HepG2 (cell line): Measurements from ENCODE around the gene HBA1. TPM values are rescaled to one million over a fixed set of nuclear protein-coding genes. Genes with fewer than 3 reads are reported as not detected.

Experiments used
- ARNTL ChIP-seq: sonication (generic); formaldehyde crosslinking; IDR thresholded peaks from 2 replicates; pipeline ENCODE4 v1.4.0; 2020; ENCODE audit warnings: mild to moderate bottlenecking, missing genetic modification reagents
- ATF6 ChIP-seq: sonication (generic); formaldehyde crosslinking; conservative IDR thresholded peaks from 2 replicates; pipeline ENCODE4 v1.4.0; 2020; ENCODE audit warnings: missing genetic modification reagents
- CSRNP2 ChIP-seq: sonication (generic); formaldehyde crosslinking; conservative IDR thresholded peaks from 2 replicates; pipeline ENCODE4 v1.8.0; 2022; ENCODE audit warnings: low read depth, missing genetic modification reagents
- CTCF ChIP-seq: sonication (generic); formaldehyde crosslinking; IDR thresholded peaks from 2 replicates; pipeline ENCODE4 v1.5.0; 2020; ENCODE audit warnings: mild to moderate bottlenecking, missing genetic modification reagents, moderate library complexity
- HOXA7 ChIP-seq: sonication (generic); formaldehyde crosslinking; IDR thresholded peaks from 2 replicates; pipeline ENCODE4 v1.8.1; 2022; ENCODE audit warnings: mild to moderate bottlenecking, missing genetic modification reagents, moderate library complexity
- KAT7 ChIP-seq: IDR thresholded peaks from 2 replicates; pipeline ENCODE4 v1.6.1; 2018; ENCODE audit warnings: borderline replicate concordance, missing compliant biosample characterization
- U2AF1 ChIP-seq: fragments of 200-400 bp; formaldehyde crosslinking; optimal IDR thresholded peaks from 2 replicates; pipeline ENCODE3; 2017; ENCODE audit warnings: mild to moderate bottlenecking, low read depth, low read length
- ZBTB10 ChIP-seq: sonication (generic); formaldehyde crosslinking; IDR thresholded peaks from 2 replicates; pipeline ENCODE4 v1.4.0; 2020; ENCODE audit warnings: missing genetic modification reagents, borderline replicate concordance
- ZNF747 ChIP-seq: sonication (generic); formaldehyde crosslinking; IDR thresholded peaks from 2 replicates; pipeline ENCODE4 v1.8.1; 2023; ENCODE audit warnings: missing genetic modification reagents, mild to moderate bottlenecking, borderline replicate concordance
- polyA plus RNA-seq, 8 experiments: library from polyadenylated mRNA; depleted of rRNA in 3 of 8; stranded (reverse) in 7 of 8; unstranded in 1 of 8; fragments of >200 nt; fragmentation: Illumina TruSeq in 4 of 8; extraction: Trizol in 4 of 8; gene quantifications; 2 replicates each; pipeline versions ENCODE4 v1.2.1 to v1.2.3, GENCODE V29; 2011 to 2016; ENCODE audit warnings: low read depth in 4 of 8, missing spikeins in 1 of 8, mixed read lengths in 1 of 8; ENCODE audit not compliant: insufficient read depth in 1 of 8
- total RNA-seq, 5 experiments: library from RNA; depleted of rRNA; stranded (reverse); fragments of >200 nt; fragmentation: Illumina TruSeq; extraction: Trizol; gene quantifications; 2 replicates each; pipeline ENCODE4 v1.2.3, GENCODE V29; 2016; ENCODE audit warnings: low read depth in 1 of 5
- TF ChIP-seq, protein P1 (sequence below): sonication (generic); formaldehyde crosslinking; IDR thresholded peaks from 2 replicates; pipeline ENCODE4 v1.4.0; 2020; ENCODE audit warnings: missing genetic modification reagents
- TF ChIP-seq, protein P2 (sequence below): sonication (generic); formaldehyde crosslinking; IDR thresholded peaks from 2 replicates; pipeline ENCODE4 v1.4.0; 2020; ENCODE audit warnings: mild to moderate bottlenecking, missing genetic modification reagents

HBA1 gene
- total and polyA plus RNA-seq, 2 of the 13 experiments (the other 11 are each of a cell fraction or from before 2014, with no cell fraction given): 0.59 TPM; not detected in 1

DNA sequence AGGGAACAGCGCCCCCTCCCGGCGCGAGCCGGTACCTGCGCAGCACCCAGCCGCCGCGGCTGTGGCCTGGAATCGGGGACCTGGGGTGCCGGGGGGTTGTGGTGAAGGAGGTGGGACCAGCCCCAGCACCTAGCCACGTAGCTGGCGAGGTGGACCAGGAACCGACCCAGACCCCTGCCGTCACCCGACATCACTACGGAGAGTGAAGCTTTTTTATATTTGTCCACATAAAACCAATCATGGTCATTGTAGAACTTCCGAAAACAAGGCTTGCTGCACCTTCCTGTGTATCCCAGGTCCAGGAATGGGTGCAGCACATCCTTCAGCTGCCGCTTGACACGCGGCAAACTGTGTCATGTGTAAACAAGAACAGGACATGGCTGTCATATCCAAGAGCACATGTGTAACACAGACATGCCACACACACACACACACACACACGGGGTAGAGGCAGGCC is 5.1 kb downstream of the HBA1 start (continued):
- TF ChIP-seq ZNF747 (peak; percentile 8; the same call in 1 of the 2 replicates), KAT7 (CRISPR knock-in tag) (no peak), HOXA7 (CRISPR knock-in tag) (no peak), U2AF1 (no peak), CSRNP2 (no peak), CTCF (CRISPR knock-in tag) (peak; percentile 96), ARNTL (CRISPR knock-in tag) (no peak), ZBTB10 (no peak; the same call in 1 of the 2 replicates), ATF6 (CRISPR knock-in tag) (no peak)
- TF ChIP-seq, protein P1, sequence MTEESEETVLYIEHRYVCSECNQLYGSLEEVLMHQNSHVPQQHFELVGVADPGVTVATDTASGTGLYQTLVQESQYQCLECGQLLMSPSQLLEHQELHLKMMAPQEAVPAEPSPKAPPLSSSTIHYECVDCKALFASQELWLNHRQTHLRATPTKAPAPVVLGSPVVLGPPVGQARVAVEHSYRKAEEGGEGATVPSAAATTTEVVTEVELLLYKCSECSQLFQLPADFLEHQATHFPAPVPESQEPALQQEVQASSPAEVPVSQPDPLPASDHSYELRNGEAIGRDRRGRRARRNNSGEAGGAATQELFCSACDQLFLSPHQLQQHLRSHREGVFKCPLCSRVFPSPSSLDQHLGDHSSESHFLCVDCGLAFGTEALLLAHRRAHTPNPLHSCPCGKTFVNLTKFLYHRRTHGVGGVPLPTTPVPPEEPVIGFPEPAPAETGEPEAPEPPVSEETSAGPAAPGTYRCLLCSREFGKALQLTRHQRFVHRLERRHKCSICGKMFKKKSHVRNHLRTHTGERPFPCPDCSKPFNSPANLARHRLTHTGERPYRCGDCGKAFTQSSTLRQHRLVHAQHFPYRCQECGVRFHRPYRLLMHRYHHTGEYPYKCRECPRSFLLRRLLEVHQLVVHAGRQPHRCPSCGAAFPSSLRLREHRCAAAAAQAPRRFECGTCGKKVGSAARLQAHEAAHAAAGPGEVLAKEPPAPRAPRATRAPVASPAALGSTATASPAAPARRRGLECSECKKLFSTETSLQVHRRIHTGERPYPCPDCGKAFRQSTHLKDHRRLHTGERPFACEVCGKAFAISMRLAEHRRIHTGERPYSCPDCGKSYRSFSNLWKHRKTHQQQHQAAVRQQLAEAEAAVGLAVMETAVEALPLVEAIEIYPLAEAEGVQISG (CRISPR knock-in tag): no peak
- TF ChIP-seq, protein P2, sequence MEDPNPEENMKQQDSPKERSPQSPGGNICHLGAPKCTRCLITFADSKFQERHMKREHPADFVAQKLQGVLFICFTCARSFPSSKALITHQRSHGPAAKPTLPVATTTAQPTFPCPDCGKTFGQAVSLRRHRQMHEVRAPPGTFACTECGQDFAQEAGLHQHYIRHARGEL (CRISPR knock-in tag): no peak
